NCI-H524 (cell line): ENCODE data around the gene ABCA9.
"Not testable (repeated sequence)": the region's sequence is repeated elsewhere in the genome, so short reads cannot be mapped to it uniquely, and the experiment has no call there.

ENCODE experiments used
- DNase-seq, 2 experiments: peaks; one replicate each; lab custom pipeline; 2025; lab: John Stamatoyannopoulos, UW

Gene ABCA9, protein sequence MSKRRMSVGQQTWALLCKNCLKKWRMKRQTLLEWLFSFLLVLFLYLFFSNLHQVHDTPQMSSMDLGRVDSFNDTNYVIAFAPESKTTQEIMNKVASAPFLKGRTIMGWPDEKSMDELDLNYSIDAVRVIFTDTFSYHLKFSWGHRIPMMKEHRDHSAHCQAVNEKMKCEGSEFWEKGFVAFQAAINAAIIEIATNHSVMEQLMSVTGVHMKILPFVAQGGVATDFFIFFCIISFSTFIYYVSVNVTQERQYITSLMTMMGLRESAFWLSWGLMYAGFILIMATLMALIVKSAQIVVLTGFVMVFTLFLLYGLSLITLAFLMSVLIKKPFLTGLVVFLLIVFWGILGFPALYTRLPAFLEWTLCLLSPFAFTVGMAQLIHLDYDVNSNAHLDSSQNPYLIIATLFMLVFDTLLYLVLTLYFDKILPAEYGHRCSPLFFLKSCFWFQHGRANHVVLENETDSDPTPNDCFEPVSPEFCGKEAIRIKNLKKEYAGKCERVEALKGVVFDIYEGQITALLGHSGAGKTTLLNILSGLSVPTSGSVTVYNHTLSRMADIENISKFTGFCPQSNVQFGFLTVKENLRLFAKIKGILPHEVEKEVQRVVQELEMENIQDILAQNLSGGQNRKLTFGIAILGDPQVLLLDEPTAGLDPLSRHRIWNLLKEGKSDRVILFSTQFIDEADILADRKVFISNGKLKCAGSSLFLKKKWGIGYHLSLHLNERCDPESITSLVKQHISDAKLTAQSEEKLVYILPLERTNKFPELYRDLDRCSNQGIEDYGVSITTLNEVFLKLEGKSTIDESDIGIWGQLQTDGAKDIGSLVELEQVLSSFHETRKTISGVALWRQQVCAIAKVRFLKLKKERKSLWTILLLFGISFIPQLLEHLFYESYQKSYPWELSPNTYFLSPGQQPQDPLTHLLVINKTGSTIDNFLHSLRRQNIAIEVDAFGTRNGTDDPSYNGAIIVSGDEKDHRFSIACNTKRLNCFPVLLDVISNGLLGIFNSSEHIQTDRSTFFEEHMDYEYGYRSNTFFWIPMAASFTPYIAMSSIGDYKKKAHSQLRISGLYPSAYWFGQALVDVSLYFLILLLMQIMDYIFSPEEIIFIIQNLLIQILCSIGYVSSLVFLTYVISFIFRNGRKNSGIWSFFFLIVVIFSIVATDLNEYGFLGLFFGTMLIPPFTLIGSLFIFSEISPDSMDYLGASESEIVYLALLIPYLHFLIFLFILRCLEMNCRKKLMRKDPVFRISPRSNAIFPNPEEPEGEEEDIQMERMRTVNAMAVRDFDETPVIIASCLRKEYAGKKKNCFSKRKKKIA (N-terminal part only)

DNA sequence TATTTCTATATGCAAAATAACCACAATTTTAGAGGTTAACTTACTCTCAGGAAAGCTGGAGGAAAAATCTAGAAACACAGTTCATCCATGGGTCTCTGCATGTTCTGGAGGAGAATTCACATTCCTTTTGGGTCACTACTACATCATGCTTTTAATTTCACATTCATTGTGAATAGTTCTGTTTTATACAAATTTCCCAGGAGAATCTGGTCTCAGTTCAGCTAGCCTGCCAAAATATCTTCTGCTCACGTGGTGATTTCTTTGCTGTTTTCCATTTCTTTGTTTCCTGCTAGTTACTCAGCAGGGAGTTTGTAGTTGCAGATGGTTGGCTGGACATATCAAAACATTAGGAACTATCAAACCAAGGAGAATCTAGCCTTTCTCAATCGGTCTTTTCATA, at the start of gene ABCA9:
Gene ABCA9 (minus strand): TSS at position 106 of the 400 bp plus-strand sequence. CDS start 9,801 bp downstream, outside the sequence.
- DNase-seq = no peak

DNA sequence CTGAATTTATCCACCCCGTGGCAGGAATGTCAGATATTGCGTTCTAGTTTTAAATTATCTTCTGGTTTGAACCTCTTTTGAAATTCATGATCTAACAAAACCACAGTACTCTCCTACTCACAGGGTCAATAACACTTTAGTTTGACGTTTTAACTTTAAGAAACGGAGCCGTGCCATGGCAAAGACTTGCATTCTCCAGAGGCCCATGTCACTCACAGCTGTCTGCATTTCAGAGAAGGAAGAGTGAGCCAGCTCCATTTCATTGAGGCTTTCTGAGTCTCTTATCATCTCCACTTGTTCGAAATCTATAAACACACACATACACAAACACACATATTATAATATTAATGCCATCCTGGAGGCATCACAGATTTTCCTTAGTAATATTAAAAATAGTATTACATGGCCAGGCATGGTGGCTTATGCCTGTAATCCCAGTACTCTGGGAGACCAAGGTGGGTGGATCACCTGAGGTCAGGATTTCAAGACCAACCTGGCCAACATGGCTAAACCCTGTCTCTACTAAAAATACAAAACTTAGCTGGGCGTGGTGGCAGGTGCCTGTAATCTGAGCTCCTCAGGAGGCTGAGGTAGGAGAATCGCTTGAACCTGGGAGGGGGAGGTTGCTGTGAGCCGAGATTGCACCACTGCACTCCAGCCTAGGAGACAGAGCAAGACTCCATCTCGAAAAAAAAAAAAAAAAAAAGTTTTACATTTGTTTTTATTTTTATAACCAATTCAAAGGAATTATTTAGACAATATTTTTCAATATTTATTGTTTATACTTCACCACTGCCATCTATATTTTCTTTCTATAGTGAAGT, 45.4 kb upstream of the ABCA9 start:
- DNase-seq = no peak

DNA sequence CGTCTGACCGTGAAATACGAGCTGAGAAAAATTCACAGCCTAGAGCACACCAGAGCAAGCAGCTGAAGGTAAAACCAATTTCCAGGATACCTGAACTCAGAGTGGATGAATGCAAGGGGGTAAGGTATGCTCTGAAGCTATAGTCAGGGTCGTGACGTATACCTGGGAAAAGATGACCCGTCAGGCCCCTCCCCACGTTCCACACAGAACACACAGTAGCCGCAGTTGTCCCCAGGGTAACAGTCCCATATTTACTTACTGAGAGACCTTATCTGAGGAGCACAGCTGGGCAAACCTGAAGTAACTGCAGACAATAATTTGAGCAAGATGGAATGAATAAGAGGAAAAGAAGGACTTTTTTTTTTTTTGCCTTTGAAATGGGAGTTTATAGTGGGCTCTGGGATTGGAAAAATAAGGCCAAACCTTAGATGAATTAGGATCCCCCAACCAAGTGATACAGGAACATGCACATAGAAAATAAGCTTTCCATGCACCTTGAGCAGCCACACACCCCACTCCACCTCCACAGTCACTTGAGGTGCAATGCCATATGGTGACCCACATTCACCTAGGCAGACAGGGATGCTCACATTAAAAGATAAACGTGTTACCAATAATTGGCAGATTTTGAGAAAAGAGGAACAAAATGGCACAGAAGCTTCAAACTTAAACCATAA, 43.0 kb upstream of the ABCA9 start:
- DNase-seq = no peak

DNA sequence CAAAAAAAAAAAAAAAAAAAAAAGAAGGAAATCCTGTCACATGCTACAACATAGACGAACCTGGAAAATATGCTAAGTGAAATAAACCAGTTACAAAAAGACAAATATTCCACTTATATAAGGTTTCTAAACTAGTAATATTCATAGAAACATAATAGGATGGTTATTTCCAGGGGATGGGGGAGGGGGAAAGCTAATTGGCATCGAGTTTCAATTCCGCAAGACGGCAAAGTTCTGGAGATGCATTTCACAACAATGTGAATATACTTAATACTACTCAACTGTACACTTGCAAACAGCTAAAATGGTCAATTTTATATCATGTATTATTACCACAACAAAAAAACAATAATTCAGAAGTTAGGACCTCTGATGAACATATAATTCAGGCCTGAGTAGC, 37.9 kb upstream of the ABCA9 start:
- DNase-seq = no peak

DNA sequence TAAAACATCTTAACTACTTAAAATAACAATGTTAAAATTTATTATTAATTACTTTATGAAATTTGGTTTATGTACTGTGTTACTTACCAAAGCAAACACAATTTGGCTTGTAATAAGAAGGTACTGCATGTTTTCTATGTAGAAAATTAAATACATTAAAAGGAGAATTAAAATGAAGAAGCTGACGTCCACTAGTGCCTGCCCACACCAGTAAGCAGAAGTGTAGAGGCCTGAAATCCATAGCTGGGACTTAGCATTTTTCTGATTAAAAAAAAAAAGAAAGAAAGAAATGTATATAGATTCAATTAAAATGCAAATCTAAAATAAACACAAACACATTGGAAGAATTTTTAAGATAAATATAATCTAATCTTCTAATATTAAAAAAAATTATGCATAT, 35.8 kb upstream of the ABCA9 start:
- no peak for DNase-seq

DNA sequence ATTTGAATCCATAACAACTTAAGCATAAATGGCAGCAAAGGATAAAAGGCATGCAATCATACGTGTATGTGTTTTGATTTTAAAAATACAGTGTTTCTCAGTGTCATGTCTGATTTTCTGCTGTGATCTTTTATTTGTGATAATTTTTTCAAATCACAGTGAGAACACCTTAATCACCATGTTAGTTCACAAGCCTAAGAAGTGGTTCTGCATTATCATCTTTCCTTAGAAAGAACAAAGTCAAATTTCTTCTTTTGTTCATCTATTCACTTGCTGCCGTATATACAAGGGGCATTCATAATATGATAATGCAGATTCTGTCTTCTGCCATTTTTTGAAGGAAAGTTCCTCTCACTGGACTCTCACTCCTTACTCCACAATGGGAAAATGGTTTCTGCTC, 33.3 kb upstream of the ABCA9 start:
- DNase-seq = no peak

DNA sequence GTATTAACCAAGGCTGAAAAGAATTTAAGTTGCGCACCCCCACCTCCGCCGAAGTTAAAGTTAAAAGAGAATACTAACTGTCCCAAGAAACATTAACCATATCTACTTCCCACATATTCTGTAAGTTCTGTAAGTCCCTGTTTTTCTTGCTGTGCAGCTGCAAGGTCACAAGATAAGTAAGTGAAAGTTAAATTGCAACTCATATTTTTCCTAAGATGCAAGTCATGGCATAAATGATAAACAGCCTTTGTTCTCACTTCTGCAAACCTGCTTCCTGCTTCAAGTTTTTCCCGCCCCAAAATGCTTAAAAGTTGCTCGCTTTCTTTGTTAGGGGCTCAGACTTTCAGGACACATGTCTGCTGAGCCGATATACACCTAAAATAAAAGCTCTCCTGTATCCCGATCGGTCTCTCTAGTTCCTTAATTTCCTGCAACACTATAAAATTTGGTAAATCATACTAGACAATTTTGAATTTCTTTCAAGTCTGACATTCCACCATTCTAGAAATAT, 32.6 kb upstream of the ABCA9 start:
- DNase-seq = no peak

DNA sequence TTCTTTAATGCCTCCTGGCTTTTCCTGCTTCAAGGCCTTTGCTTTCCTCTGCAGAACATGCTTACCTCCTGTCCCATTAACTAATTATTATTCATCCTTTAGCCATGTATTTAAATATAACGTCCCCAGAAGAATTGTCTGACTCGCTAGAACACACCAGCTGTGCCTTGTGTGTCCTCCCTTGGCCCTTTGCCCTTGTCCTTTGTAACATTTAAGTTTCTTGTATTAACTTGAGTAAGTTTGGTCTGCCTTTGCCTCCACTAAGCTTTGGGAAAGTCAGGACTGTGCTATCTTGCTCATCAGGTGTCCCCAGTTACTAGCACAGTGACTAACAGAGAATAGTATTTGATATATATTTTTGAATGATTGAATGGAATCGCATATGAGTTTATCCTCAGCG, 29.6 kb upstream of the ABCA9 start:
- DNase-seq = no peak

DNA sequence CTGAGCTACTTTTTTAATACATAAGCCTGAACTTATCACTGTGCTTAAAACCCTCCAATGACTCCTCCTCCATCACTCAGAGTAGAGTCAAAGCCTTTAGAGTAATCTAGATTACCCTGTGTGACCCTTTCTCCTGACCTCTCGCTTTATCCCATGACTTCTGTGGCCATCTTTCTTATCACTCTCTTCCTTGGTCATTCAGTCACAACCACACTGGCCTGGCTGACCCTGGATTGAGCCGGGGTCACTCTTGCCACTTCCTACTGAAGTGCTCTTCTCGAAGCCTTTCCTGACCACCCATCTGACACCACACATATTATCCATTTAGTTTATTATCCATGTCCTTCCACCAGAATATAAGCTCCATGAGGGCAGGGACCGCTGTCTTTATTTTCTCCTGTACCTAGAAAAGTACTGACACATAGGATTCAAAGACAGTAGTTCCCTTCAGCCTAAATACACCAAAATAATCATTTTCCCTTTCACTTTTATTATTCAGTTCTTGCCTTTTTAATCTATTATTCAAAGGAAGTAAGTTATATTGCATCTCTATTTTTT, 28.0 kb upstream of the ABCA9 start:
- DNase-seq = no peak

DNA sequence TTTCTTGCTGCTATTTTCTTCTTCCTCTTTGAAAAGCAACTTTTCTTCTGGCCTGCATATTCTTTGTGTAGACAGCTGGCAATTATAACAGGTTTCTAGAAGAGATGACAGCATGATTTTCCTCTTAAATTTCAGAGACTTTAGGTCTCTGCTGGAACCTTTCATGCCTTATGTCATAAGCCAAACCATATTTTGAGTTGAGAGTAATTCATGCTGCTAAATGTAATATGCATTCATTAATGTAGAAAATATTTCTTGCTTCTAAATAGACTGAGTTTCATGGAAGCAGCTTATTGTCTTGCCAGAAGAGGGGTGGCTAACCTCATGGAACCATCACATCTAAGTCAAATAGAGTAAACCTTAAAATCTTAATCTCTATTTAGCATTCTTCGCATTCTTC, 25.9 kb upstream of the ABCA9 start:
- no peak for DNase-seq

DNA sequence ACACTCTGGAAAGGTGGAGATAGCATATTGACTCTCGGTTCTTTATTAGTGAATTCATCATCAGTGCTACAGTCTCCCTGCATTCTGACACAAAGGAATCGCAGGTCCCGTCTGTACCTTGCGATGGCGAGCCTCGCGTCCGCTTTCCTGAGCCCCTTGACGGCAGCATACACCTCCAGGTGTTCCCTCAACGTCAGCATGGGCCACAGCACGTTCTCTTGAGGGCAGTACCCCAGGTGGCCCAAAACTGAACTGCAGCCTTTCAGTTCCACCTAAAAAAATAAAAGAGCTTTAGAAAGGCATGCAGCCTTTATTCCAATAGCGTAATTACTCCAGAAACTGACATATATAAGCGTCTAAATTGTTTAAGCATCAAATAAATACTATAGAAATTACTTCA, 24.2 kb upstream of the ABCA9 start:
- DNase-seq = peak in 1 of 2 experiments; percentile 4

DNA sequence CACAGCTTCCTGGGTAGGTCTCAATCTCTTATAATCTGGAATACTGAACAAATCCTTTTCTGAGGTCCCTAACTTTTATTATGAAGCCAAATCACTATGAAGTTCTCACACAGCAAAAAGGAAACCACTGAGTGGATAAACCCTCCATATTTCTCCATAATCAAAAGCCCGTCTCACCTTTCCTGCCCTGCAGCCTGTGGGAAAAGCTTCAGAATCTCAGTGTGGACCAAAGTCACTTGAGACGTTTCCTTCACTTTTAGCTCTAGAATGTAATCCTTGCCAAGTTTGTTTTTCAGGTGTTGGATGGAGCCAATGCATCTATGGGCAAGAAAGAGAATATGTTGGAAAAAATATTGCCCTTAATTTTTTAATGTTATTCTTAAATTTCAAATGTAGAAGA, 22.0 kb upstream of the ABCA9 start:
- no peak for DNase-seq

DNA sequence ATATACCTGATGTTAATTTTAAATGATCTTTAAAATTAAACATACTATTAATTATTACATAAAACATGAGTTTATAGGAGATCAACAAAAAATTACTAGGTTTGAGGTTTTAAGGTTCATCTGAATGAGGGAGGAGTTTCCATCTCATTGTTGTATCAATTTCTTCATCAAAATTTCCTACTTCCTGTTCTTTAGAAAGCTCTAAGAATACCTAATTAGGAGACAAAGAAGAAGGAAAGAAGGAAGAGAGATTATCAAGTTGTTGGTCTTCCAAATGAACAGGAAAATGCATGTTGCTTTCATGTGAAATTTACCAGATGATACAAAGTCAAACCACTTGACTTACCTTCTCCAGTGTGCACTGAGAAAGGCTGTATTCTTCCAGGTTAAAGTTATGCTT, 18.1 kb upstream of the ABCA9 start:
- DNase-seq = no peak

DNA sequence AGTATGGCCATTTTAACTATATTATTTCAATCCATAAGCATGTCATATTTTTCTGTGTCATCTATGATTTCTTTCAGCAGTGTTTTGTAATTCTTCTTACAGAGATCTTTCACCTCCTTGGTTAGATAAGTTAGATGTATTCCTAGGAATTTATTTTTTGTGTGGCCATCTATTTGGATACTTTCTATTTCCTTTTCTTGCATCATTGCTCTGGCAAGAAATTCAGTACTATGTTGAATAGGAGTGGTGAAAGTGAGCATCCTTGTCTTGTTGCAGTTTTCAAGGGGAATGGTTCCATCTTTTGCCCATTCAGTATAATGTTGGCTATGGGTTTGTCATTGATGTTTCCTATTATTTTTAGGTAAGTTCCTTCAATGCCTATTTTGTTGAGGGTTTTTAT, 15.1 kb upstream of the ABCA9 start:
- no peak for DNase-seq

DNA sequence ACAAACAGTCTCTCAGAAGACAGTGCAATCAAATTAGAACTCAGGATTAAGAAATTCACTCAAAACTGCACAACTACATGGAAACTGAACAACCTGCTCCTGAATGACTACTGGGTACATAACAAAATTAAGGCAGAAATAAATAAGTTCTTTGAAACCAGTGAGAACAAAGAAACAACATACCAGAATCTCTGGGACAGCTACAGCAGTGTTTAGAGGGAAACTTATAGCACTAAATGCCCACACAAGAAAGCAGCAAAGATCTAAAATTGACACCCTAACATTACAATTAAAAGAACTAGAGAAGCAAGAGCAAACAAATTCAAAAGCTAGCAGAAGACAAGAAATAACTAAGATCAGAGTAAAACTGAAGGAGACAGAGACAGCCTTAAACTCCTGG, 12.7 kb upstream of the ABCA9 start:
- not testable (repeated sequence) for DNase-seq

DNA sequence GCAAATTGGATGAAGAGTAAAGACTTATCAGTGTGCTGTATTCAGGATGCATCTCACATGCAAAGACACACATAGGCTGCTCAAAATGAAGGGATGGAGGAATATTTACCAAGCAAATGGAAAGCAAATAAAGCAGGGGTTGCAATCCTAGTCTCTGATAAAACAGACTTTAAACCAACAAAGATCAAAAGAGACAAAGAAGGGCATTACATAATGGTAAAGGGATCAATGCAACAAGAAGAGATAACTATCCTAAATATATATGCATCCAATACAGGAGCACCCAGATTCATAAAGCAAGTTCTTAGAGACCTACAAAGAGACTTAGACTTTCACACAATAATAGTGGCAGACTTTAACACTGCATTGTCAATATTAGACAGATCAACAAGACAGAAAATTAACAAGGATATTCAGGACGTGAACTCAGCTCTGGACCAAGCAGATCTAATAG, 12.1 kb upstream of the ABCA9 start:
- not testable (repeated sequence) for DNase-seq

DNA sequence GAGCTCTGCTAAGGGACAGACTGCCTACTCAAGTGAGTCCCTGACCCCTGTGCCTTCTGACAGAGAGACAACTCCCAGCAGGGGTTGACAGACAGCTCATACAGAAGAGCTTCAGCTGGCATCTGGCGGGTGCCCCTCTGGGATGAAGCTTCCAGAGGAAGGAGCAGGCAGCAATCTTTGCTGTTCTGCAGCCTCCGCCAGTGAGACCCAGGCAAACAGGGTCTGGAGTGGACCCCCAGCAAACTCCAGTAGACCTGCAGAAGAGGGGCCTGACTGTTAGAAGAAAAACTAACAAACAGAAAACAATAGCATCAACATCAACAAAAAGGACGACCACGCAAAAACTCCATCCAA, 10.5 kb upstream of the ABCA9 start:
- DNase-seq = peak in 1 of 2 experiments; percentile 26

DNA sequence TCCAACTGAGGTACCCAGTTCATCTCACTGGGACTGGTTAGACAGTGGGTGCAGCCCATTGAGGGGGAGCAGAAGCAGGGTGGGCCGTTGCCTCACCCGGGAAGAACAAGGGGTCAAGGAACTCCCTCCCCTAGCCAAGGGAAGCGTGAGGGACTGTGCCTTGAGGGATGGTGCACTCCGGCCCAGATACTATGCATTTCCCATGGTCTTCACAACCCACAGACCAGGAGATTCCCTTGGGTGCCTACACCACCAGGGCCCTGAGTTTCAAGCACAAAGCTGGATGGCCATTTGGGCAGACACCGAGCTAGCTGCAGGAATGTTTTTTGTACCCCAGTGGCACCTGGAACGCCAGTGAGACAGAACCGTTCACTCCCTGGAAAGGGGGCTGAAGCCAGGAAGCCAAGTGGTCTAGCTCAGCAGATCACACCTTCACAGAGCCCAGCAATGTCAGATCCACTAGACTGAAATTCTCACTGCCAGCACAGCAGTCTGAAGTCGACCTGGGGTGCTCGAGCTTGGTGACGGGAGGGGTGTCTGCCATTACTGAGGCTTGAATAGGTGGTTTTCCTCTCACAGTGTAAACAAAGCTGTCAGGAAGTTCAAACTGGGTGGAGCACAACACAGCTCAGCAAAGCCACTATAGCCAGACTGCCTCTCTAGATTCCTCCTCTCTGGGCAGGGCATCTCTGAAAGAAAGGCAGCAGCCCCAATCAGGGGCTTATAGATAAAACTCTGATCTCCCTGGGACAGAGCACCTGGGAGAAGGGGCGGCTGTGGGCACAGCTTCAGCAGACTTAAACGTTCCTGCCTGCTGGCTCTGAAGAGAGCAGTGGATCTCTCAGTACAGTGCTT, 9.9 kb upstream of the ABCA9 start:
- not testable (repeated sequence) for DNase-seq

DNA sequence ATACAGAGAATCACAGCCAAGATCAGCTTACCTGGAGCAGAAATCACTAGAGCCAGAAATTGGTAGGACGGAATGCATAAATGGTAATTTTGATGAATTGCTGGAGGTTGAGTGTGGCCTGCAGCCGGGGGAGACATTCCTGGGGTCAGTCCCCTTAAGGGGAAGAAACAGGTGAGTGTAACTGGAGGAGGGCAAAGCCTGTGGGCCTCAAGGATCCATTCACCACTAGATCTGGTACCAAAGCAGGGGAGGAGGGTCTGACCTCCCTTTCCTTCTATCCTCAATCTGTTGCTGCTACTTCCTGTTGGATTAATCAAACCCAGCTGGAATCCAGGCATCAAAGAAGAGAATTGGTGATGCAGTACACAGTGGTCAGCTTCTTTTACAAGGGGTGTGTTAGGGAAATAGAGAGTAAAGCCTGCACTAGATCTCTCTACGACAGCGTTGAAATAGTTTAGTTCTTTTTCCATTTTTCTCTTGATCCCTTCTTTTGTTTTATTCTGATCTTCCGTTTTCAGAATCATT, 8.6 kb upstream of the ABCA9 start:
- DNase-seq = no peak
